A549 (cell line): ENCODE results near the gene PNPLA6.

Experiments
- CHD2 ChIP-seq: fragments of 150-350 bp; IDR thresholded peaks from 2 replicates; pipeline ENCODE4 v1.6.1; 2014; ENCODE audit warnings: low read length; ENCODE audit not compliant: partially characterized antibody
- EP300 ChIP-seq, 2 experiments: fragments of >200 bp; sonication (Bioruptor Twin); formaldehyde crosslinking; IDR thresholded peaks; 2 replicates in 1 of 2; 3 replicates in 1 of 2; pipeline ENCODE4 v1.6.1; 2016 to 2017
- MAZ ChIP-seq: fragments of 150-350 bp; IDR thresholded peaks from 2 replicates; pipeline ENCODE4 v1.6.1; 2014; ENCODE audit warnings: antibody characterized with exemption, low read depth, low read length, borderline replicate concordance
- POLR2A ChIP-seq: IDR thresholded peaks from 2 replicates; pipeline ENCODE4 v1.6.1; 2012; ENCODE audit warnings: mild to moderate bottlenecking, low read length
- RAD21 ChIP-seq, 2 experiments: fragments of >200 bp in 1 of 2; sonication (Bioruptor Twin) in 1 of 2; formaldehyde crosslinking in 1 of 2; IDR thresholded peaks in 1 of 2; conservative IDR thresholded peaks in 1 of 2; 2 replicates in 1 of 2; 3 replicates in 1 of 2; pipeline ENCODE4 v1.6.1; 2012 to 2018; ENCODE audit warnings: inconsistent platforms in 1 of 2
- RFX5 ChIP-seq: fragments of 450-650 bp; IDR thresholded peaks from 2 replicates; pipeline ENCODE4 v1.7.1; 2014; ENCODE audit warnings: antibody characterized with exemption, mild to moderate bottlenecking, moderate library complexity
- ZFP36 ChIP-seq: fragments of 450-650 bp; IDR thresholded peaks from 2 replicates; pipeline ENCODE4 v1.6.1; 2014; ENCODE audit warnings: borderline replicate concordance; ENCODE audit not compliant: partially characterized antibody
- TF ChIP-seq, protein P1 (sequence below): fragments of >200 bp; sonication (Bioruptor Twin); formaldehyde crosslinking; IDR thresholded peaks from 3 replicates; pipeline ENCODE4 v1.5.1; 2016

GRCh38 chr19:7610491-7611240, 75.1 kb downstream of the PNPLA6 start:
- no peak for TF ChIP-seq CHD2
- TF ChIP-seq, protein P1, sequence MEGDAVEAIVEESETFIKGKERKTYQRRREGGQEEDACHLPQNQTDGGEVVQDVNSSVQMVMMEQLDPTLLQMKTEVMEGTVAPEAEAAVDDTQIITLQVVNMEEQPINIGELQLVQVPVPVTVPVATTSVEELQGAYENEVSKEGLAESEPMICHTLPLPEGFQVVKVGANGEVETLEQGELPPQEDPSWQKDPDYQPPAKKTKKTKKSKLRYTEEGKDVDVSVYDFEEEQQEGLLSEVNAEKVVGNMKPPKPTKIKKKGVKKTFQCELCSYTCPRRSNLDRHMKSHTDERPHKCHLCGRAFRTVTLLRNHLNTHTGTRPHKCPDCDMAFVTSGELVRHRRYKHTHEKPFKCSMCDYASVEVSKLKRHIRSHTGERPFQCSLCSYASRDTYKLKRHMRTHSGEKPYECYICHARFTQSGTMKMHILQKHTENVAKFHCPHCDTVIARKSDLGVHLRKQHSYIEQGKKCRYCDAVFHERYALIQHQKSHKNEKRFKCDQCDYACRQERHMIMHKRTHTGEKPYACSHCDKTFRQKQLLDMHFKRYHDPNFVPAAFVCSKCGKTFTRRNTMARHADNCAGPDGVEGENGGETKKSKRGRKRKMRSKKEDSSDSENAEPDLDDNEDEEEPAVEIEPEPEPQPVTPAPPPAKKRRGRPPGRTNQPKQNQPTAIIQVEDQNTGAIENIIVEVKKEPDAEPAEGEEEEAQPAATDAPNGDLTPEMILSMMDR, result no peak
- no peak for TF ChIP-seq MAZ
- TF ChIP-seq RFX5, result no peak
- TF ChIP-seq ZFP36, result no peak
- TF ChIP-seq EP300 (IDR thresholded peaks at IDR 0.05), result no peak
- no peak for TF ChIP-seq RAD21 (conservative IDR thresholded peaks at IDR 0.05 in 1 of 2, IDR thresholded peaks at IDR 0.05 in 1 of 2)
- TF ChIP-seq POLR2A, result no peak
